Fibroblast of peridontal ligament (primary cell): ENCODE measurements around the gene DLGAP1.

Experiments
- DNase-seq: peaks from one replicate; pipeline ENCODE4 v3.0.0-alpha.2; 2010; ENCODE audit errors: extremely low read depth

Gene DLGAP1

GRCh38 chr18:3692691-3693090, 762.4 kb downstream of the DLGAP1 start:
- DNase-seq, result no peak

- no peak for DNase-seq
Measured at GRCh38 chr18:3692113-3692621, 762.9 kb downstream of the DLGAP1 start.

GRCh38 chr18:3691705-3692104, 763.4 kb downstream of the DLGAP1 start:
- no peak for DNase-seq

GRCh38 chr18:3690764-3691066, 764.4 kb downstream of the DLGAP1 start:
- DNase-seq, result peak; percentile 29

- DNase-seq, result no peak
Measured at GRCh38 chr18:3689986-3690763, 764.9 kb downstream of the DLGAP1 start.

GRCh38 chr18:3689091-3689490, 766.0 kb downstream of the DLGAP1 start:
- no peak for DNase-seq

GRCh38 chr18:3688690-3689089, 766.4 kb downstream of the DLGAP1 start:
- DNase-seq, result peak; percentile 99

- no peak for DNase-seq
Measured at GRCh38 chr18:3683483-3683882, 771.6 kb downstream of the DLGAP1 start.

- DNase-seq, result no peak
Measured at GRCh38 chr18:3682061-3682460, 773.0 kb downstream of the DLGAP1 start.

GRCh38 chr18:3679241-3679640, 775.9 kb downstream of the DLGAP1 start:
- no peak for DNase-seq

GRCh38 chr18:3675994-3676393, 779.1 kb downstream of the DLGAP1 start:
- DNase-seq, result no peak

GRCh38 chr18:3675446-3675845, 779.7 kb downstream of the DLGAP1 start:
- DNase-seq, result peak; percentile 25

- DNase-seq, result no peak
Measured at GRCh38 chr18:3671176-3671575, 783.9 kb downstream of the DLGAP1 start.

- no peak for DNase-seq
Measured at GRCh38 chr18:3669376-3669775, 785.7 kb downstream of the DLGAP1 start.

GRCh38 chr18:3667255-3668137, 787.6 kb downstream of the DLGAP1 start:
- DNase-seq, result no peak

- no peak for DNase-seq
Measured at GRCh38 chr18:3666526-3667254, 788.4 kb downstream of the DLGAP1 start.

GRCh38 chr18:3665780-3666525, 789.2 kb downstream of the DLGAP1 start:
- peak; percentile 95 for DNase-seq

- no peak for DNase-seq
Measured at GRCh38 chr18:3665204-3665603, 789.9 kb downstream of the DLGAP1 start.

GRCh38 chr18:3664563-3665178, 790.4 kb downstream of the DLGAP1 start:
- no peak for DNase-seq

- DNase-seq, result no peak
Measured at GRCh38 chr18:3663870-3664512, 791.1 kb downstream of the DLGAP1 start.

GRCh38 chr18:3661989-3662388, 793.1 kb downstream of the DLGAP1 start:
- no peak for DNase-seq
